HEK293 (cell line): ENCODE results near the gene PHKB.

ENCODE experiments used
- CTCF ChIA-PET: fragments of 350-600 bp; formaldehyde crosslinking; extraction: SDS; loops from one replicate; lab custom pipeline; 2021; ENCODE audit warnings: antibody characterized with exemption; lab: Yijun Ruan, JAX
- POLR2A ChIA-PET: fragments of 300-600 bp; formaldehyde crosslinking; extraction: SDS; loops from one replicate; lab custom pipeline; 2020; ENCODE audit warnings: antibody characterized with exemption, inconsistent platforms; lab: Yijun Ruan, JAX
- H3K27ac ChIP-seq: fragments of 200-500 bp; sonication (Bioruptor generic); 2 replicates; pipeline ENCODE4 v1.5.1; 2014; ENCODE audit warnings: low read depth, low read length, control low read depth, inconsistent platforms; ENCODE audit errors: extremely low read depth
- H3K36me3 ChIP-seq, 2 experiments: fragments of 200-500 bp in 1 of 2; sonication (Bioruptor generic) in 1 of 2; 1 replicate in 1 of 2; 2 replicates in 1 of 2; pipeline ENCODE4 v1.5.1; 2014 to 2017; ENCODE audit warnings: inconsistent platforms in 2 of 2, low read length in 2 of 2; ENCODE audit not compliant: control insufficient read depth in 2 of 2, insufficient read depth in 1 of 2
- H3K4me1 ChIP-seq: fragments of 200-500 bp; sonication (Bioruptor generic); 2 replicates; pipeline ENCODE4 v1.5.1; 2014; ENCODE audit warnings: mild to moderate bottlenecking, low read length, inconsistent platforms; ENCODE audit not compliant: control insufficient read depth, insufficient read depth
- H3K4me3 ChIP-seq: 2 replicates; pipeline ENCODE4 v1.5.1; 2011; ENCODE audit warnings: low read depth, mild to moderate bottlenecking, control low read depth, low read length, moderate library complexity
- H3K9me3 ChIP-seq: fragments of 200-500 bp; sonication (Bioruptor generic); 2 replicates; pipeline ENCODE4 v1.5.1; 2014; ENCODE audit warnings: low read depth, low read length, inconsistent platforms; ENCODE audit not compliant: control insufficient read depth, insufficient read depth
- HOXC10 ChIP-seq: sonication (generic); formaldehyde crosslinking; IDR thresholded peaks from 2 replicates; pipeline ENCODE4 v1.8.1; 2023; ENCODE audit warnings: mild to moderate bottlenecking, missing genetic modification reagents
- KLF1 ChIP-seq: fragments of 450-650 bp; formaldehyde crosslinking; IDR thresholded peaks from 2 replicates; pipeline ENCODE4 v1.5.1; 2016; ENCODE audit warnings: missing biosample characterization, missing genetic modification characterization
- REPIN1 ChIP-seq: fragments of 450-650 bp; formaldehyde crosslinking; IDR thresholded peaks from 2 replicates; pipeline ENCODE4 v1.5.1; 2017; ENCODE audit warnings: missing biosample characterization, missing genetic modification characterization, low read depth
- SP3 ChIP-seq: fragments of 450-650 bp; formaldehyde crosslinking; IDR thresholded peaks from 2 replicates; pipeline ENCODE4 v1.5.1; 2016; ENCODE audit warnings: missing biosample characterization, missing genetic modification characterization
- ZBTB20 ChIP-seq: fragments of 450-650 bp; formaldehyde crosslinking; IDR thresholded peaks from 2 replicates; pipeline ENCODE4 v1.5.1; 2016; ENCODE audit warnings: missing biosample characterization, missing genetic modification characterization
- ZBTB44 ChIP-seq: fragments of 450-650 bp; IDR thresholded peaks from 2 replicates; pipeline ENCODE4 v1.5.1; 2018; ENCODE audit warnings: missing biosample characterization, mild to moderate bottlenecking, missing genetic modification characterization
- ZNF157 ChIP-seq: fragments of 450-650 bp; formaldehyde crosslinking; IDR thresholded peaks from 2 replicates; pipeline ENCODE4 v1.5.1; 2016; ENCODE audit warnings: missing biosample characterization, missing genetic modification characterization
- ZNF2 ChIP-seq: fragments of 450-650 bp; formaldehyde crosslinking; IDR thresholded peaks from 2 replicates; pipeline ENCODE4 v1.5.1; 2016; ENCODE audit warnings: missing biosample characterization, missing genetic modification characterization
- ZNF239 ChIP-seq: fragments of 450-650 bp; formaldehyde crosslinking; IDR thresholded peaks from 2 replicates; pipeline ENCODE4 v1.5.1; 2016; ENCODE audit warnings: missing biosample characterization, missing genetic modification characterization
- ZNF24 ChIP-seq: fragments of 450-650 bp; formaldehyde crosslinking; IDR thresholded peaks from 2 replicates; pipeline ENCODE4 v1.5.1; 2016; ENCODE audit warnings: missing biosample characterization, missing genetic modification characterization
- ZNF26 ChIP-seq: fragments of 450-650 bp; formaldehyde crosslinking; IDR thresholded peaks from 2 replicates; pipeline ENCODE4 v1.5.1; 2016; ENCODE audit warnings: missing biosample characterization, missing genetic modification characterization
- ZNF280D ChIP-seq: fragments of 450-650 bp; formaldehyde crosslinking; IDR thresholded peaks from 2 replicates; pipeline ENCODE4 v1.5.1; 2016; ENCODE audit warnings: missing biosample characterization, missing genetic modification characterization
- ZNF302 ChIP-seq: fragments of 450-650 bp; formaldehyde crosslinking; IDR thresholded peaks from 2 replicates; pipeline ENCODE4 v1.5.1; 2016; ENCODE audit warnings: missing biosample characterization, missing genetic modification characterization, low read depth
- ZNF404 ChIP-seq: fragments of 450-650 bp; formaldehyde crosslinking; IDR thresholded peaks from 2 replicates; pipeline ENCODE4 v1.5.1; 2017; ENCODE audit warnings: missing biosample characterization, missing genetic modification characterization
- ZNF423 ChIP-seq: fragments of 450-650 bp; formaldehyde crosslinking; IDR thresholded peaks from 2 replicates; pipeline ENCODE4 v1.5.1; 2016; ENCODE audit warnings: missing biosample characterization, missing genetic modification characterization
- ZNF571 ChIP-seq: fragments of 450-650 bp; formaldehyde crosslinking; IDR thresholded peaks from 2 replicates; pipeline ENCODE4 v1.5.0; 2017; ENCODE audit warnings: missing biosample characterization, missing genetic modification characterization
- ZNF610 ChIP-seq: fragments of 450-650 bp; formaldehyde crosslinking; IDR thresholded peaks from 2 replicates; pipeline ENCODE4 v1.5.1; 2016; ENCODE audit warnings: missing biosample characterization, missing genetic modification characterization, borderline replicate concordance
- ZNF660 ChIP-seq: fragments of 450-650 bp; IDR thresholded peaks from 2 replicates; pipeline ENCODE4 v1.5.1; 2018; ENCODE audit warnings: missing biosample characterization, mild to moderate bottlenecking, missing genetic modification characterization
- ZNF670 ChIP-seq: fragments of 450-650 bp; formaldehyde crosslinking; IDR thresholded peaks from 2 replicates; pipeline ENCODE4 v1.5.1; 2016; ENCODE audit warnings: missing biosample characterization, missing genetic modification characterization, low read depth
- ZNF747 ChIP-seq: fragments of 450-650 bp; formaldehyde crosslinking; IDR thresholded peaks from 2 replicates; pipeline ENCODE4 v1.5.1; 2016; ENCODE audit warnings: missing biosample characterization, missing genetic modification characterization
- TF ChIP-seq, protein P1 (sequence below): sonication (generic); formaldehyde crosslinking; IDR thresholded peaks from 2 replicates; pipeline ENCODE4 v1.8.1; 2022; ENCODE audit warnings: mild to moderate bottlenecking, moderate library complexity, missing genetic modification reagents
- TF ChIP-seq, protein P2 (sequence below): fragments of 450-650 bp; formaldehyde crosslinking; IDR thresholded peaks from 2 replicates; pipeline ENCODE4 v1.5.1; 2016; ENCODE audit warnings: missing biosample characterization, missing genetic modification characterization

PHKB gene

GRCh38 chr16:47728205-47728604, 267.1 kb downstream of the PHKB start (continued):
- TF ChIP-seq, protein P1, sequence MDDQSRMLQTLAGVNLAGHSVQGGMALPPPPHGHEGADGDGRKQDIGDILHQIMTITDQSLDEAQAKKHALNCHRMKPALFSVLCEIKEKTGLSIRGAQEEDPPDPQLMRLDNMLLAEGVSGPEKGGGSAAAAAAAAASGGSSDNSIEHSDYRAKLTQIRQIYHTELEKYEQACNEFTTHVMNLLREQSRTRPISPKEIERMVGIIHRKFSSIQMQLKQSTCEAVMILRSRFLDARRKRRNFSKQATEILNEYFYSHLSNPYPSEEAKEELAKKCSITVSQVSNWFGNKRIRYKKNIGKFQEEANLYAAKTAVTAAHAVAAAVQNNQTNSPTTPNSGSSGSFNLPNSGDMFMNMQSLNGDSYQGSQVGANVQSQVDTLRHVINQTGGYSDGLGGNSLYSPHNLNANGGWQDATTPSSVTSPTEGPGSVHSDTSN (CRISPR knock-in tag), result no peak
- TF ChIP-seq ZBTB44 (tag by site-specific recombination) (no peak), ZNF24 (tag by site-specific recombination) (no peak), REPIN1 (tag by site-specific recombination) (no peak), ZNF26 (tag by site-specific recombination) (no peak), ZNF302 (tag by site-specific recombination) (no peak), KLF1 (tag by site-specific recombination) (no peak), ZNF747 (tag by site-specific recombination) (no peak), ZNF610 (tag by site-specific recombination) (no peak)

DNA sequence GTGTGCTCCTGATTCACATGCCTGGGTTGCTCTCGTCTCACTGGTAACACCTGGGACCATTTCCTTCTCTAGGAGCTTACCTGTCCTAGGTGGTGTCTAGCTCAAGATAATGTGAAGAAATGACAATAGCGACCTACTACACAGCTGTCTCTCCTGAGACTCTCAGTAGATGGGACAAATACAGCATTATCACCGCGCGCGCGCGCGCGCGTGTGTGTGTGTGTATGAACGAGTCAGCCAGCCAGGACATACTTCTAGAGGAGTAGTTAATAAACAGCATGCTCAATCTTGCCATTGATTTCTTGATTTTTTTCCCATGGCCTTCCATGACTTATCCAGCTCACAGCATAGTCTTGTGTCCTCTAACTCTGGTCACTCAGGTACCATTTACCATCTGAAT, 268.6 kb downstream of the PHKB start:
- POLR2A ChIA-PET, result no interaction called here
- Histone ChIP-seq H3K9me3 (no peaks in the 10 kb centered on the region), H3K4me3 (no peak overlapping the region), H3K4me1 (no peaks in the 10 kb centered on the region), H3K27ac (no peak overlapping the region), H3K36me3 (no peaks in the 10 kb centered on the region)
- TF ChIP-seq ZNF670 (tag by site-specific recombination), result no peak
- no peak for TF ChIP-seq ZNF423 (tag by site-specific recombination)
- no peak for TF ChIP-seq ZNF571 (tag by site-specific recombination)
- no peak for TF ChIP-seq HOXC10 (CRISPR knock-in tag)
- TF ChIP-seq ZNF747 (tag by site-specific recombination), result no peak
- TF ChIP-seq SP3 (tag by site-specific recombination), result no peak
- no peak for TF ChIP-seq ZNF660 (tag by site-specific recombination)
- TF ChIP-seq, protein P2, sequence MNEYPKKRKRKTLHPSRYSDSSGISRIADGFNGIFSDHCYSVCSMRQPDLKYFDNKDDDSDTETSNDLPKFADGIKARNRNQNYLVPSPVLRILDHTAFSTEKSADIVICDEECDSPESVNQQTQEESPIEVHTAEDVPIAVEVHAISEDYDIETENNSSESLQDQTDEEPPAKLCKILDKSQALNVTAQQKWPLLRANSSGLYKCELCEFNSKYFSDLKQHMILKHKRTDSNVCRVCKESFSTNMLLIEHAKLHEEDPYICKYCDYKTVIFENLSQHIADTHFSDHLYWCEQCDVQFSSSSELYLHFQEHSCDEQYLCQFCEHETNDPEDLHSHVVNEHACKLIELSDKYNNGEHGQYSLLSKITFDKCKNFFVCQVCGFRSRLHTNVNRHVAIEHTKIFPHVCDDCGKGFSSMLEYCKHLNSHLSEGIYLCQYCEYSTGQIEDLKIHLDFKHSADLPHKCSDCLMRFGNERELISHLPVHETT (tag by site-specific recombination), result no peak
- no peak for TF ChIP-seq ZNF157 (tag by site-specific recombination)
- TF ChIP-seq ZNF280D (tag by site-specific recombination), result no peak
- no peak for TF ChIP-seq ZNF239
- no peak for TF ChIP-seq ZNF404
- TF ChIP-seq ZBTB20 (tag by site-specific recombination), result no peak
- TF ChIP-seq ZNF2 (tag by site-specific recombination), result no peak
- TF ChIP-seq, all 188 proteins: peak for 0
- CTCF ChIA-PET, result no interaction called here
